Pancreas (tissue), 10 donors: ENCODE data around the gene SKOR1. TPM values are rescaled to one million over a fixed set of nuclear protein-coding genes. Genes with fewer than 3 reads are reported as not detected.

Experiments
- ATAC-seq, 4 donors: fragments of 200-7000 bp; cut with Tn5 transposase; one replicate each; pipeline versions ENCODE4 v1.8.0 to v1.9.1; 2020; ENCODE audit warnings: mild to moderate bottlenecking in 4 of 4, moderate library complexity in 4 of 4
- DNase-seq, 6 donors: peaks; one replicate each; pipeline ENCODE4 v3.0.0-alpha.2; 2020
- FAIRE-seq: peaks from 2 replicates; lab custom pipeline; 2012; peaks lifted over from hg19 to GRCh38; lab: Jason Lieb, UNC
- H3K27ac ChIP-seq, 4 donors: fragments of 200-600 bp; sonication (generic); 1 replicate in 3 of 4; 2 replicates in 1 of 4; pipeline versions ENCODE4 v1.5.0 to v1.8.0; 2020
- H3K27me3 ChIP-seq, 4 donors: fragments of 200-600 bp; one replicate each; pipeline ENCODE4 v1.8.0; 2021
- H3K36me3 ChIP-seq, 3 donors: fragments of 200-600 bp; sonication (generic) in 1 of 3; one replicate each; pipeline versions ENCODE4 v1.5.0 to v1.8.0; 2020 to 2021
- H3K4me1 ChIP-seq, 3 donors: fragments of 200-600 bp; one replicate each; pipeline ENCODE4 v1.8.0; 2021
- H3K4me3 ChIP-seq, 4 donors: fragments of 200-600 bp; sonication (generic) in 2 of 4; one replicate each; pipeline versions ENCODE4 v1.5.0 to v1.8.0; 2020 to 2021
- H3K9me3 ChIP-seq, 4 donors: fragments of 200-600 bp; one replicate each; pipeline ENCODE4 v1.8.0; 2021
- CTCF ChIP-seq, 4 donors: fragments of 200-600 bp; sonication (generic) in 3 of 4; IDR thresholded peaks; one replicate each; pipeline versions ENCODE4 v1.5.0 to v1.8.0; 2021; ENCODE audit warnings: antibody characterized with exemption in 4 of 4
- WGBS, 2 donors: extraction: QIAGEN DNeasy Blood & Tissue Kit; methylation state at CpG; one replicate each; pipeline ENCODE4 v1.1.7; 2013; 5-methylcytosine and 5-hydroxymethylcytosine counted together
- intact Hi-C, 3 donors: fragments of 100-400 bp; cut with DNase I; formaldehyde crosslinking; loops; one replicate each; pipeline versions ENCODE4 v1.11.1 to v1.14.2; 2022
- polyA plus RNA-seq, 2 donors: library from polyadenylated mRNA; stranded (reverse); fragments of 200-250 nt; gene quantifications; one replicate each; pipeline ENCODE4 v1.2.3, GENCODE V29; 2013
- total RNA-seq, 6 donors: library from RNA; stranded (reverse); fragmentation: NEBNext Ultra II Directional in 4 of 6; extraction: Animal tissue kit (Norgen Biotek cat#: 25700) in 4 of 6; gene quantifications; one replicate each; pipeline versions ENCODE4 v1.2.1 to v1.2.4, GENCODE V29; 2021 to 2023
- donor health status: healthy with polysubstance abuse.
- donor health status: DM: no; HTN: no; CAD: no; lungs with moderate emphysema.
- donor health status: DM: no; HTN: no; CAD: no.
- donor health status: control.
- donor health status: control.
- donor health status: Bipolar disorder and iron deficiency.
- donor health status: DM: yes; HTN: yes; CAD: no.
- donor health status: DM: no; HTN: no; CAD: no.
- donor health status: DM: no; HTN: no; CAD: no.
- donor health status: DM: yes; HTN: yes; CAD: no.

The SKOR1 gene
- total and polyA plus RNA-seq, 8 donors: 0.09 to 0.54 (median 0.36) TPM

- peaks cover 0 to 23% (median 8%) of the 10 kb centered on the region in 4 donors for H3K27me3 ChIP-seq
- intact Hi-C loops: no loop called here
- H3K9me3 ChIP-seq: no peaks in the 10 kb centered on the region
- DNase-seq: no peak
- FAIRE-seq: no peak
- no peak for ATAC-seq
- H3K36me3 ChIP-seq: no peaks in the 10 kb centered on the region
- no peaks in the 10 kb centered on the region for H3K4me1 ChIP-seq
- no peak overlapping the region for H3K27ac ChIP-seq
- no peak overlapping the region for H3K4me3 ChIP-seq
- WGBS, 2 donors: 89 to 92% methylated on average over 3 of the region's 3 CpGs
- TF ChIP-seq CTCF (IDR thresholded peaks at IDR 0.05): no peak
Measured at GRCh38 chr15:67816668-67817067, 8.6 kb upstream of the SKOR1 start.

- TF ChIP-seq CTCF (IDR thresholded peaks at IDR 0.05): no peak
- intact Hi-C loops: no loop called here
- H3K36me3 ChIP-seq: no peaks in the 10 kb centered on the region
- H3K4me3 ChIP-seq: no peak overlapping the region
- H3K4me1 ChIP-seq: no peaks in the 10 kb centered on the region
- H3K27ac ChIP-seq: no peak overlapping the region
- ATAC-seq: no peak
- peaks cover 0 to 36% (median 8%) of the 10 kb centered on the region in 4 donors for H3K27me3 ChIP-seq
- 73 to 75% methylated on average over 3 of the region's 3 CpGs for WGBS, 2 donors
- DNase-seq: peak in 2 of 6 donors; percentile 2 to 35
- no peaks in the 10 kb centered on the region for H3K9me3 ChIP-seq
- no peak for FAIRE-seq
Measured at GRCh38 chr15:67818464-67818863, 6.8 kb upstream of the SKOR1 start.

GRCh38 chr15:67819636-67820035, 5.7 kb upstream of the SKOR1 start:
- ATAC-seq (no peak), FAIRE-seq (no peak), DNase-seq (peak in 2 of 6 donors; percentile 9 to 40)
- Histone ChIP-seq H3K27me3 (peaks cover 0 to 46% (median 10%) of the 10 kb centered on the region in 4 donors), H3K4me1 (no peaks in the 10 kb centered on the region), H3K4me3 (no peak overlapping the region), H3K36me3 (no peaks in the 10 kb centered on the region), H3K27ac (no peak overlapping the region), H3K9me3 (no peaks in the 10 kb centered on the region)
- 26 to 29% methylated on average over 19 of the region's 19 CpGs for WGBS, 2 donors
- TF ChIP-seq CTCF (IDR thresholded peaks at IDR 0.05): no peak
- intact Hi-C loops: no loop called here

GRCh38 chr15:67820122-67820991, 5.0 kb upstream of the SKOR1 start:
- intact Hi-C loops: no loop called here
- ATAC-seq: peak in 2 of 4 donors; percentile 6 to 13
- TF ChIP-seq CTCF (IDR thresholded peaks at IDR 0.05): no peak
- WGBS, 2 donors: 14 to 17% methylated on average over 48 to 50 of the region's 50 CpGs
- Histone ChIP-seq H3K36me3 (no peaks in the 10 kb centered on the region), H3K9me3 (no peaks in the 10 kb centered on the region), H3K27me3 (peaks cover 0 to 49% (median 12%) of the 10 kb centered on the region in 4 donors), H3K27ac (no peak overlapping the region), H3K4me3 (no peak overlapping the region), H3K4me1 (no peaks in the 10 kb centered on the region)
- DNase-seq: peak in 2 of 6 donors; percentile 9 to 41
- no peak for FAIRE-seq
